ENCODE measurements around the gene FBN1. TPM values are rescaled to one million over a fixed set of nuclear protein-coding genes. Genes with fewer than 3 reads are reported as not detected.

Gene FBN1
- total RNA-seq, 6 donors from 2014 or later = 20.3 to 159 (median 44.3) TPM

DNA sequence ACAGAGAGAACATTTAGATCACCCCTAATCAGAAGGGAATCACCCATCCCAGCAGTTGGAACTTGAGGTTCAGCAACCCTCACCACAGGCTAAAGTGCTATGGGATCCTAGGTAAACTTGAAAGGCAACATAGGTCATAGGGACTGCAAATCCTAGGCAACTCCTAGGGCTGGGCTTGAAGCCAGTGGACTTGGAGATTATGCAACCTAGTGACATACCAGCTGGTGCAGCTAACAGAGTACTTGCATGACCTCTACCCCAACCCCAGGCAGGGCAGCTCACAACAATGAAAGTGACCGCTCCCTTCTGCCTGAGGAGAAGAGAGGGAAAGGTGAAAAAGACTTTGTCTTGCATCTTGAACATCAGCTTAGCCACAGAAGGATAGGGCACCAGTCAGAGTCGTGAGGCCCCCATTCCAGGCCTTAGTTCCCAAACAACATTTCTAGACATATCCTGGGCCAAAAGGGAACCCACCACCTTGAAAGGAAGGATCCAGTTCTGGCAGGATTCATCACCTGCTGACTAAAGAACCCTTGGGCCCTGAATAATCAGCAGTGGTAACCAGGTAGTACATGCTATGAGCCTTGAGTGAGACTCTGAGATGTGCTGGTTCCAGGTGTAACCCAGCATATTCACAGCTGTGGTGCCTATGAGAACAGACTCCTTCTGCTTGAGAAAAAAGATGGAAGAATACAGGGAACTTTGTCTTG, 37.6 kb upstream of the FBN1 start:
- Histone ChIP-seq H3K9me3 (no peaks in the 10 kb centered on the region), H3K27ac (no peak overlapping the region), H3K4me3 (no peak overlapping the region), H3K4me1 (no peaks in the 10 kb centered on the region), H3K27me3 (no peaks in the 10 kb centered on the region), H3K36me3 (no peaks in the 10 kb centered on the region)
- ATAC-seq (ENCODE audit: low FRiP score in 2 of 2) (peak; percentile 40 to 79), DNase-seq (peak in 1 of 2 donors; percentile 44)
- no peak for TF ChIP-seq EP300 (IDR thresholded peaks at IDR 0.05)
- 78 to 91% methylated on average over 2 of the region's 2 CpGs for WGBS, 2 donors

DNA sequence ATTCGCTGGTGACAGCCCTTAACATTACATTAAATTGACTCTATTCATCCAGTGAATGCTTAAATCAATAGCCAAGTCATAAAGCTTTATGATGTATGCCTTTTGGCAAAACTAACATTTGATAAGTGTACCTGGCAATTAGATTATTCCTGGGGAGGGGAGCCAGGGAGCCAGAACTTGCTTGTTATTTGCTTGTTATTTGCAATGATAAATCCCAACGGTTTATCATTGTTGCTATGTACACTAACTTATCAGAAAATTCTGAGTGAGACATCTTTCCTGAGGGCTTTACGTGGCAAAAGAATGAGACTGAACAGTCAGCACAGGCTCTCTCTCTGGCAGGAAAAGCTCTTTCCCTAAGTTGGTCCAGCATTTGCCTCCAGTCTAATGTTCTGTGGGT, 35.8 kb upstream of the FBN1 start:
- DNase-seq = no peak
- no peaks in the 10 kb centered on the region for H3K27me3 ChIP-seq
- H3K4me1 ChIP-seq = no peaks in the 10 kb centered on the region
- WGBS, 2 donors = 85 to 92% methylated on average over 3 of the region's 3 CpGs
- TF ChIP-seq POLR2A (IDR thresholded peaks at IDR 0.05) (no peak), EP300 (IDR thresholded peaks at IDR 0.05) (no peak), CTCF (IDR thresholded peaks at IDR 0.05) (no peak), POLR2AphosphoS5 (IDR thresholded peaks at IDR 0.05) (no peak)
- no peaks in the 10 kb centered on the region for H3K9me3 ChIP-seq
- H3K27ac ChIP-seq = no peak overlapping the region
- no peak for ATAC-seq (ENCODE audit: low FRiP score in 2 of 2)
- no peak overlapping the region for H3K4me3 ChIP-seq
- no peaks in the 10 kb centered on the region for H3K36me3 ChIP-seq

GRCh38 chr15:48680841-48681240, 35.3 kb upstream of the FBN1 start:
- no peaks in the 10 kb centered on the region for H3K36me3 ChIP-seq
- H3K9me3 ChIP-seq = no peaks in the 10 kb centered on the region
- no peaks in the 10 kb centered on the region for H3K27me3 ChIP-seq
- DNase-seq = no peak
- H3K27ac ChIP-seq = no peak overlapping the region
- TF ChIP-seq POLR2AphosphoS5 (IDR thresholded peaks at IDR 0.05) = no peak
- no peak for TF ChIP-seq POLR2A (IDR thresholded peaks at IDR 0.05)
- no peak for TF ChIP-seq CTCF (IDR thresholded peaks at IDR 0.05)
- TF ChIP-seq EP300 (IDR thresholded peaks at IDR 0.05) = no peak
- ATAC-seq (ENCODE audit: low FRiP score in 2 of 2) = no peak
- no peak overlapping the region for H3K4me3 ChIP-seq
- no peaks in the 10 kb centered on the region for H3K4me1 ChIP-seq
- WGBS, 2 donors = 89 to 90% methylated on average over 1 of the region's 1 CpG

- Histone ChIP-seq H3K27ac (no peak overlapping the region), H3K4me3 (no peak overlapping the region), H3K27me3 (no peaks in the 10 kb centered on the region), H3K36me3 (no peaks in the 10 kb centered on the region), H3K4me1 (no peaks in the 10 kb centered on the region), H3K9me3 (no peaks in the 10 kb centered on the region)
- TF ChIP-seq POLR2A (IDR thresholded peaks at IDR 0.05) (no peak), POLR2AphosphoS5 (IDR thresholded peaks at IDR 0.05) (no peak)
- 76 to 78% methylated on average over 2 of the region's 2 CpGs for WGBS, 2 donors
- ATAC-seq (ENCODE audit: low FRiP score in 2 of 2) (no peak), DNase-seq (no peak)
Observed at GRCh38 chr15:48679952-48680351, 34.4 kb upstream of the FBN1 start.

- DNase-seq (no peak), ATAC-seq (ENCODE audit: low FRiP score in 2 of 2) (no peak)
- Histone ChIP-seq H3K27me3 (no peaks in the 10 kb centered on the region), H3K36me3 (no peaks in the 10 kb centered on the region), H3K27ac (no peak overlapping the region), H3K4me1 (no peaks in the 10 kb centered on the region), H3K9me3 (no peaks in the 10 kb centered on the region), H3K4me3 (no peak overlapping the region)
- whole genome bisulfite sequencing, 2 donors = 90 to 94% methylated on average over 7 of the region's 7 CpGs
- no peak for TF ChIP-seq EP300 (IDR thresholded peaks at IDR 0.05)
- no peak for TF ChIP-seq POLR2AphosphoS5 (IDR thresholded peaks at IDR 0.05)
- no peak for TF ChIP-seq POLR2A (IDR thresholded peaks at IDR 0.05)
- no peak for TF ChIP-seq CTCF (IDR thresholded peaks at IDR 0.05)
Observed at GRCh38 chr15:48678851-48679250, 33.3 kb upstream of the FBN1 start.

DNA sequence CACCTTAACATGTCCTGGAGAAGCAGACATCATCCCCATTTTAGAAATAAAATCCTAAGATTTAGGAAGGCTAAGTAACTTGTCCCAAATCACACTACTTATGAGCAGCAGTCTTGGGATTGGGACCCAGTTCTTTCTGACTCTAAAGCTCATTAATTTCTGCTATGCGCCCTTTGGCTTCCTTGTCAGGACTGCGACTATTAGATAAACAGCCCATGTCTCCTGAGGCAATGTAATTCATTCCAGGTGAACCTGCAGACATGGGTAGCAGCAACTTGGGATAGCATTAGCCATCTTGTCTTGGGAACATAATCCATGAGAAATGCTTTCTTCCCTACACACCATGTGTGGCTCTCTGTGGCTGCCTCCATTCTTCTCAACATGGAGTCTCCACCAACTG, 32.3 kb upstream of the FBN1 start:
- Histone ChIP-seq H3K36me3 (no peaks in the 10 kb centered on the region), H3K4me3 (no peak overlapping the region), H3K27me3 (no peaks in the 10 kb centered on the region), H3K27ac (no peak overlapping the region), H3K4me1 (no peaks in the 10 kb centered on the region), H3K9me3 (no peaks in the 10 kb centered on the region)
- WGBS, 2 donors = 91 to 94% methylated on average over 2 of the region's 2 CpGs
- no peak for TF ChIP-seq POLR2AphosphoS5 (IDR thresholded peaks at IDR 0.05)
- TF ChIP-seq CTCF (IDR thresholded peaks at IDR 0.05) = no peak
- no peak for TF ChIP-seq POLR2A (IDR thresholded peaks at IDR 0.05)
- DNase-seq (no peak), ATAC-seq (ENCODE audit: low FRiP score in 2 of 2) (no peak)

Measured in upper lobe of left lung (tissue), 6 donors.